Fibroblast of pulmonary artery (primary cell): ENCODE results near the gene MGMT.
A peak's percentile ranks its signal among the peaks of the same experiment; 100 is the strongest.

Experiments used
- DNase-seq: peaks from one replicate; pipeline ENCODE4 v3.0.0-alpha.2; 2010; ENCODE audit warnings: low read depth
- H3K4me3 ChIP-seq: replicated peaks from 2 replicates; pipeline ENCODE4 v1.5.1; 2011; ENCODE audit warnings: low read depth, mild to moderate bottlenecking, control low read depth, low read length, moderate library complexity
- TF ChIP-seq, protein P1 (sequence below): IDR thresholded peaks from 2 replicates; pipeline ENCODE4 v1.5.1; 2011; ENCODE audit warnings: mild to moderate bottlenecking, control low read depth, low read length, inconsistent platforms; ENCODE audit errors: missing control alignments

The MGMT gene

DNA sequence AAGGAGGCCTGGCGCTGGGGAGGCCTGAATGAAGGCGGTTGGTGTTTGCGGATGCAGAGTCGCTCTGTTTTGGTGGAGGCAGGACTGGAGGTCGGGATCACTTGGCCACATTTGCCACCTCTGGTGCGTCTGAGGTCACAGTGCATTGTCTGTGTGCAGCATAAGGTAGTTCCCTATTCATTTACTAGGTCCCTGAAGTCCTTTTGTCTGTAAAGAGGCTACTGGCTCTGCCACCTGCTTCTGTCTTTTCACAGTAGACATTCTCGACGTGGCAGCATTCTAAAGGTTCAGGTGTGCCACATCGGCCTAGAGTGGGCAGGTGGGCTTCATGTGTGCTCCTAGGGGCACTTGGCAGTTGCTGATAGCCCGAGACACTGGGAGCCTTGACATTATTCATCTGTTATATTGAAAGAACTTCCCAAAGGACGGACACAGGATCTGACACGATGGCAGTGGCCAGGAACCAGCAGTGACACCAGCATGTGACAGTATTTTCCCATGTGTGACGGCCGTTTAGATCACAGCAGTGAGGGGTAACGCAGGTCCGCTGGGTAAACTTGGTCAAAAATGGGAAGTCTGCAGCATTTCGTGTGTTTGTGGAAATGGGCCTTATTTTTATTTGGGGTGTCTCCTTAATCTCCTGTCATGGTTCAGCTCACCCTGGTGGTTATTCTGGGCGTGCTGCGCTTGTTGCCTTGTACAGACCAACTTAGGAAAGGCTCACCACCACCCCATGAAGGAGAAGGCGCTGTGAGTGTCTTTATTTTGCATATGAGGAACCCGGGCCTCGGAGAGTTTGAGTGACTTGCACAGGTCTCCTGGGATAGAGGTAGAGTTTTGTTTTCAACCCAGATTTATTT lies 5.9 kb downstream of the MGMT start:
- TF ChIP-seq, protein P1, sequence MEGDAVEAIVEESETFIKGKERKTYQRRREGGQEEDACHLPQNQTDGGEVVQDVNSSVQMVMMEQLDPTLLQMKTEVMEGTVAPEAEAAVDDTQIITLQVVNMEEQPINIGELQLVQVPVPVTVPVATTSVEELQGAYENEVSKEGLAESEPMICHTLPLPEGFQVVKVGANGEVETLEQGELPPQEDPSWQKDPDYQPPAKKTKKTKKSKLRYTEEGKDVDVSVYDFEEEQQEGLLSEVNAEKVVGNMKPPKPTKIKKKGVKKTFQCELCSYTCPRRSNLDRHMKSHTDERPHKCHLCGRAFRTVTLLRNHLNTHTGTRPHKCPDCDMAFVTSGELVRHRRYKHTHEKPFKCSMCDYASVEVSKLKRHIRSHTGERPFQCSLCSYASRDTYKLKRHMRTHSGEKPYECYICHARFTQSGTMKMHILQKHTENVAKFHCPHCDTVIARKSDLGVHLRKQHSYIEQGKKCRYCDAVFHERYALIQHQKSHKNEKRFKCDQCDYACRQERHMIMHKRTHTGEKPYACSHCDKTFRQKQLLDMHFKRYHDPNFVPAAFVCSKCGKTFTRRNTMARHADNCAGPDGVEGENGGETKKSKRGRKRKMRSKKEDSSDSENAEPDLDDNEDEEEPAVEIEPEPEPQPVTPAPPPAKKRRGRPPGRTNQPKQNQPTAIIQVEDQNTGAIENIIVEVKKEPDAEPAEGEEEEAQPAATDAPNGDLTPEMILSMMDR = no peak
- no peak overlapping the region for H3K4me3 ChIP-seq
- DNase-seq = no peak

DNA sequence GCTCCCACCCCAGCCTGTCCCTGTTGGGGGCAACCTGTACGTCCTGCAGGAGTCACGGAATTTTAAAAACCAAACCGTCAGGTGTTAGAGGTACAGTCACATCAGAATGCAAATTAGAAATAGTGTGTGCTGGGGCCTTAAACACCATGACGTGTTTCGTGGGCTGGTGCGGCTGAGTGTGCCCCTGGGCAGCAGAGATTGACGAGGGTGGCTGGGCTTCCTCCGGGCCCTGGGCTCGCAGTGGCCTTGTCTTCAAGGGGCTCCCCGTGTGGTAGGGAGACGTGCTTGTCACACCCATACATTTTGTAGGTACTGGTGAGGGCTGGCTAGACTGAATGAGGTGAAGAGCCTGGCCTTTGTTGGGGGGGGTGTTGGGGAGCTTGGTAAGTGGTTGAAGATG lies 7.6 kb downstream of the MGMT start:
- TF ChIP-seq, protein P1 = no peak
- DNase-seq = no peak
- no peak overlapping the region for H3K4me3 ChIP-seq

DNA sequence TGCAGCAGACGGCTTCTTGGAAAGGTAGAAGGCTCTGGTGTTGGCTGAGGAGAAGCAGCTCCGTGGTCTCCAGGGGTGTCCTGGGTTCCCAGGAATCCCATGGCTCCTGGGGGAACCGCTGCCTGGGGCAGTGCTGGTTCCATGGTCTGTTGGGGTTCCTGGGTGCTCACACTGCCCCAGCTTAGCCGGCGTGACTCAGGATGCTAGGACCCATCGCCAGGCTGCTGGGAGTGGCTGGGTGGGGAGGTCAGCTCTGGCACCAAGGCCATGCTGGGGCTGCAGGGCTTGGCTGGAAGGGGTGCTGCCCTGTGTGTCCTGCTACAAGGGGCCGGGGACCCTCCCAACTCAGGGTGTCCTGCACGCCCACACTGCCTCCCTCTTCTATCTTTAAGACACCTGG lies 9.4 kb downstream of the MGMT start:
- TF ChIP-seq, protein P1 = no peak
- H3K4me3 ChIP-seq = no peak overlapping the region
- no peak for DNase-seq

DNA sequence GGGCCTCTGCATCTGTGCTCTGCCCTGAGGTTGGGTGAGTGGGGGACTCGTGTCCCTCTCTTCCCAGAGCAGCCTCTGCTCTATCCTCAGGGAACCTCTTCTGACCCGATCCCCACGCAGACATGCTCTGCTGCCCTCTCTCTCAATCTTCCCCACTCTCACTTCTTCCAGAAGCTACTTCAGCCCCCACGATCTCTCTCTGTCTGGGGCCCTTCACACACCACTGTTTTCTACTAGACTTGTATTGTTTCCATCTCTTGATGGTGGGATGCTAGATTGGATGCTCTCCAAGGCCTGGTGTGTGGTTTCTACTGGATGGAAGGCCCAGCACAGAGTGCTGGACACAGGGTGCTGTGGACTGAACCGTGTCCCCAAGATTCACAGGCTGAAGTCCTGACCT lies 10.0 kb downstream of the MGMT start:
- H3K4me3 ChIP-seq = no peak overlapping the region
- TF ChIP-seq, protein P1 = no peak
- DNase-seq = no peak

DNA sequence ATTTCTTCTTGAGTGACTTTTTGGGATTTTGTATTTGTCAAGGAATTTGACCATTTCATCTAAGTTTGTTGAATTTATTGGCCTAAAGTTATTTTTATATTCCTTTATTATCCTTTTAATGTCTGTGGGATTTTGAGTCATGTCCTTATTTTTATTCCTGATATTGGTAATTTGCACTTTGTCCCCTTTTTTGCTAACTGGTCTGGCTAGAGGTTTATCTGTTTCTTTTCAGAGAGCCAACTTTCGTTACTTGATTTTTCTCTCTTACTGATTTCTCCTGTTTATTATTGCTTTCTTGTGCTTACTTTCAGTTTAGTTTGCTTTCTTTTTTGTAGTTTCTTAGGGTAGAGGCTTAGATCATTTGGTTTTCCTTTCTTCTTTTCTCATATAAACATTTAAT lies 14.6 kb downstream of the MGMT start:
- DNase-seq = no peak
- TF ChIP-seq, protein P1 = no peak
- H3K4me3 ChIP-seq = no peak overlapping the region

DNA sequence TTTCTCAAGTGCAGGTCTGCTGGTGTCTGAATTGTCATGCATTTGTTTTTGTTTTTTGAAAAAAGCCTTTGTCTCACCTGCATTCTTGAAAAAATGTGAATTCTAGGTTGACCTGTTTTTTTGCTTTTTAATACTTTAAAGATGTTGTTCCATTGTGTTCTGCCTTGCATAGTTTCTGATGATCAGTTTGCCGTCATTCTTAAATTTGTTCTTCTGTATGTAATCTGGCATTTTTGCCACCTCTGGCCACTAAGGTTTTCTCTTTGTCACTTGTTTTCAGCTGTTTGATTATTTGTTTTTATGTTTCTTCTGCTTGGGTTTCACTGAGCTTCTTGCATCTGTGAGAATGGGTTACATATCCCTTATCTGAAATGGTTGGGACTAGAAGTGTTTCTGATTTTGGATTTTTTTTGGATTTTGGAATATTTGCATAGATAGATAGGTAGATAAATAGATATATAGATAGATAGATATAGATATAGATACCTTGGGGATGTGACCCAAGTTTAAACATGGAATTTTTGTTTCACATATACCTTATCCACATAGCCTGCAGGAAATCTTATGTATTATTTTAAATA lies 16.5 kb downstream of the MGMT start:
- H3K4me3 ChIP-seq = no peak overlapping the region
- TF ChIP-seq, protein P1 = no peak
- peak; percentile 11 for DNase-seq
